Sigmoid colon (tissue), 7 donors: ENCODE measurements around the gene KIRREL3. TPM values are rescaled to one million over a fixed set of nuclear protein-coding genes. Genes with fewer than 3 reads are reported as not detected.

Experiments used
- DNase-seq: peaks from one replicate; pipeline ENCODE4 v3.0.0-alpha.2; 2019
- H3K27ac ChIP-seq, 4 donors: fragments of 200-600 bp; sonication (generic); one replicate each; pipeline ENCODE4 v1.5.1; 2016 to 2019; ENCODE audit warnings: mild to moderate bottlenecking in 1 of 4
- H3K27me3 ChIP-seq, 3 donors: fragments of 200-600 bp; sonication (generic); one replicate each; pipeline ENCODE4 v1.5.1; 2019; ENCODE audit warnings: mild to moderate bottlenecking in 1 of 3
- H3K36me3 ChIP-seq, 4 donors: fragments of 200-600 bp; sonication (generic); one replicate each; pipeline ENCODE4 v1.5.1; 2016 to 2019
- H3K4me1 ChIP-seq, 4 donors: fragments of 200-600 bp; sonication (generic); one replicate each; pipeline ENCODE4 v1.5.1; 2017 to 2019
- H3K4me3 ChIP-seq, 4 donors: fragments of 200-600 bp; sonication (generic); one replicate each; pipeline ENCODE4 v1.5.1; 2017 to 2019; ENCODE audit warnings: mild to moderate bottlenecking in 2 of 4, moderate library complexity in 1 of 4
- H3K9me3 ChIP-seq, 4 donors: fragments of 200-600 bp in 3 of 4; sonication (generic) in 3 of 4; one replicate each; pipeline versions ENCODE4 v1.5.1 to v1.6.1; 2013 to 2019
- CTCF ChIP-seq, 4 experiments: fragments of 450-650 bp in 3 of 4; fragments of 200-600 bp in 1 of 4; IDR thresholded peaks; one replicate each; pipeline ENCODE4 v1.5.1; 2016 to 2019; ENCODE audit warnings: antibody characterized with exemption in 4 of 4, mild to moderate bottlenecking in 3 of 4, moderate library complexity in 2 of 4
- EP300 ChIP-seq, 4 donors: sonication (generic); formaldehyde crosslinking; IDR thresholded peaks; one replicate each; pipeline ENCODE4 v1.6.1; 2017; ENCODE audit warnings: antibody characterized with exemption in 4 of 4
- POLR2A ChIP-seq, 2 donors: fragments of 450-650 bp; IDR thresholded peaks; one replicate each; pipeline ENCODE4 v1.6.1; 2016; ENCODE audit warnings: antibody characterized with exemption in 2 of 2, mild to moderate bottlenecking in 2 of 2, moderate library complexity in 2 of 2
- POLR2AphosphoS5 ChIP-seq, 4 donors: sonication (generic); formaldehyde crosslinking; IDR thresholded peaks; one replicate each; pipeline ENCODE4 v1.6.1; 2017; ENCODE audit warnings: antibody characterized with exemption in 4 of 4
- WGBS, 2 donors: extraction: QIAGEN DNeasy Blood & Tissue Kit; methylation state at CpG; one replicate each; pipeline ENCODE4 v1.1.7; 2013; 5-methylcytosine and 5-hydroxymethylcytosine counted together
- intact Hi-C: fragments of 100-400 bp; cut with DNase I; formaldehyde crosslinking; loops from one replicate; pipeline ENCODE4 v1.15.1; 2023
- polyA plus RNA-seq, 3 donors: library from polyadenylated mRNA; stranded (reverse); fragments of 200-250 nt; gene quantifications; one replicate each; pipeline ENCODE4 v1.2.3, GENCODE V29; 2013
- total RNA-seq, 4 donors: library from RNA; depleted of rRNA; stranded (reverse); fragments of >200 nt; gene quantifications; one replicate each; pipeline ENCODE4 v1.1.0, GENCODE V29; 2016
- donor health status: healthy with polysubstance abuse.
- donor health status: Bipolar disorder and iron deficiency.
- donor health status: healthy.

The KIRREL3 gene
- total and polyA plus RNA-seq, 7 donors, result under 0.01 to 3.3 (median 1.0) TPM

GRCh38 chr11:126597041-126597440 is 403.5 kb downstream of the KIRREL3 start:
- TF ChIP-seq POLR2A (IDR thresholded peaks at IDR 0.05) (no peak), EP300 (IDR thresholded peaks at IDR 0.05) (no peak), POLR2AphosphoS5 (IDR thresholded peaks at IDR 0.05) (no peak), CTCF (IDR thresholded peaks at IDR 0.05) (no peak)
- Histone ChIP-seq H3K36me3 (no peaks in the 10 kb centered on the region), H3K4me3 (no peak overlapping the region), H3K4me1 (no peaks in the 10 kb centered on the region), H3K9me3 (no peaks in the 10 kb centered on the region), H3K27ac (no peak overlapping the region), H3K27me3 (no peaks in the 10 kb centered on the region)
- WGBS, 2 donors, result 71 to 82% methylated on average over 10 of the region's 10 CpGs
- DNase-seq, result no peak
- intact Hi-C loops, result no loop called here

- Histone ChIP-seq H3K36me3 (no peaks in the 10 kb centered on the region), H3K9me3 (no peaks in the 10 kb centered on the region), H3K4me3 (no peak overlapping the region), H3K4me1 (no peaks in the 10 kb centered on the region), H3K27me3 (no peaks in the 10 kb centered on the region), H3K27ac (no peak overlapping the region)
- 91 to 92% methylated on average over 3 of the region's 3 CpGs for WGBS, 2 donors
- no peak for TF ChIP-seq POLR2AphosphoS5 (IDR thresholded peaks at IDR 0.05)
- TF ChIP-seq CTCF (IDR thresholded peaks at IDR 0.05), result no peak
- TF ChIP-seq POLR2A (IDR thresholded peaks at IDR 0.05), result no peak
- TF ChIP-seq EP300 (IDR thresholded peaks at IDR 0.05), result no peak
- no peak for DNase-seq
- intact Hi-C loops, result no loop called here
These were observed 404.1 kb downstream of the KIRREL3 start for GRCh38 chr11:126596474-126596873.

GRCh38 chr11:126595560-126595959 is 405.0 kb downstream of the KIRREL3 start:
- no peak for DNase-seq
- Histone ChIP-seq H3K9me3 (no peaks in the 10 kb centered on the region), H3K4me3 (no peak overlapping the region), H3K36me3 (no peaks in the 10 kb centered on the region), H3K27me3 (no peaks in the 10 kb centered on the region), H3K4me1 (no peaks in the 10 kb centered on the region), H3K27ac (no peak overlapping the region)
- 89 to 91% methylated on average over 3 of the region's 3 CpGs for WGBS, 2 donors
- TF ChIP-seq EP300 (IDR thresholded peaks at IDR 0.05) (no peak), POLR2AphosphoS5 (IDR thresholded peaks at IDR 0.05) (no peak), CTCF (IDR thresholded peaks at IDR 0.05) (no peak), POLR2A (IDR thresholded peaks at IDR 0.05) (no peak)
- intact Hi-C loops, result no loop called here

- no peaks in the 10 kb centered on the region for H3K4me1 ChIP-seq
- DNase-seq, result no peak
- intact Hi-C loops, result no loop called here
- H3K4me3 ChIP-seq, result no peak overlapping the region
- H3K9me3 ChIP-seq, result no peaks in the 10 kb centered on the region
- no peak overlapping the region for H3K27ac ChIP-seq
- TF ChIP-seq CTCF (IDR thresholded peaks at IDR 0.05) (no peak), EP300 (IDR thresholded peaks at IDR 0.05) (no peak), POLR2A (IDR thresholded peaks at IDR 0.05) (no peak), POLR2AphosphoS5 (IDR thresholded peaks at IDR 0.05) (no peak)
- H3K36me3 ChIP-seq, result no peaks in the 10 kb centered on the region
- H3K27me3 ChIP-seq, result no peaks in the 10 kb centered on the region
- 83 to 85% methylated on average over 9 of the region's 9 CpGs for WGBS, 2 donors
These were observed 405.6 kb downstream of the KIRREL3 start for GRCh38 chr11:126594921-126595367.
